K562 (cell line): ENCODE results near the gene TSPAN14. TPM values are rescaled to one million over a fixed set of nuclear protein-coding genes. Genes with fewer than 3 reads are reported as not detected.

Experiments used
- ARHGAP35 ChIP-seq: fragments of 450-650 bp; IDR thresholded peaks from 2 replicates; pipeline ENCODE4 v1.6.1; 2018; ENCODE audit not compliant: partially characterized antibody
- DEAF1 ChIP-seq: fragments of 450-650 bp; formaldehyde crosslinking; IDR thresholded peaks from 2 replicates; pipeline ENCODE4 v1.4.0; 2020; ENCODE audit warnings: mild to moderate bottlenecking, moderate library complexity
- ETV1 ChIP-seq: fragments of 450-650 bp; conservative IDR thresholded peaks from 2 replicates; pipeline ENCODE4 v1.6.1; 2016; ENCODE audit warnings: missing genetic modification characterization, control low read depth, low read depth, missing compliant biosample characterization
- FOSL1 ChIP-seq: fragments of 200-800 bp; sonication (Bioruptor generic); conservative IDR thresholded peaks from 2 replicates; pipeline ENCODE4 v1.6.1; 2016; ENCODE audit warnings: missing genetic modification characterization, missing compliant biosample characterization
- FOXA1 ChIP-seq: fragments of 450-650 bp; IDR thresholded peaks from 2 replicates; pipeline ENCODE4 v1.6.1; 2016; ENCODE audit warnings: mild to moderate bottlenecking, borderline replicate concordance
- FOXM1 ChIP-seq, 2 experiments: fragments of 450-650 bp in 1 of 2; sonication (generic) in 1 of 2; formaldehyde crosslinking in 1 of 2; IDR thresholded peaks; 2 replicates each; pipeline versions ENCODE4 v1.6.1 to v1.9.0; 2017 to 2022; ENCODE audit warnings: low read depth in 2 of 2, mild to moderate bottlenecking in 2 of 2, missing genetic modification reagents in 1 of 2, moderate library complexity in 1 of 2
- HEY1 ChIP-seq: fragments of 250-450 bp; sonication (Bioruptor Pico); IDR thresholded peaks from 2 replicates; pipeline ENCODE4 v1.5.0; 2020; ENCODE audit warnings: mild to moderate bottlenecking, moderate library complexity, borderline replicate concordance
- MTF1 ChIP-seq: fragments of 250-450 bp; sonication (Bioruptor Pico); IDR thresholded peaks from 2 replicates; pipeline ENCODE4 v1.9.0; 2021; ENCODE audit warnings: moderate library complexity, mild to moderate bottlenecking, inconsistent platforms, borderline replicate concordance
- MYC ChIP-seq, 2 experiments: fragments of 250-450 bp in 1 of 2; sonication (Bioruptor Pico) in 1 of 2; IDR thresholded peaks; 2 replicates each; pipeline versions ENCODE4 v1.5.1 to v1.6.1; 2012 to 2021; ENCODE audit warnings: low read depth in 2 of 2, borderline replicate concordance in 1 of 2, improper control_type of control experiment in 1 of 2, low read length in 1 of 2, mild to moderate bottlenecking in 1 of 2, moderate library complexity in 1 of 2
- REST ChIP-seq, 2 experiments: fragments of 450-650 bp; formaldehyde crosslinking in 1 of 2; IDR thresholded peaks; 2 replicates each; pipeline versions ENCODE4 v1.4.0 to v1.6.1; 2014 to 2020; ENCODE audit warnings: mild to moderate bottlenecking in 2 of 2, borderline replicate concordance in 1 of 2, low read depth in 1 of 2
- RFX5 ChIP-seq: IDR thresholded peaks from 2 replicates; pipeline ENCODE4 v1.6.1; 2011; ENCODE audit warnings: low read depth, mild to moderate bottlenecking, improper control_type of control experiment, low read length
- SFPQ ChIP-seq: fragments of 200-400 bp; formaldehyde crosslinking; IDR thresholded peaks from 2 replicates; pipeline ENCODE4 v1.6.1; 2017; ENCODE audit warnings: mild to moderate bottlenecking, low read depth, low read length, moderate library complexity
- STAT5B ChIP-seq: fragments of 250-450 bp; sonication (Bioruptor Pico); IDR thresholded peaks from 2 replicates; pipeline ENCODE4 v1.8.0; 2021; ENCODE audit warnings: mild to moderate bottlenecking, inconsistent platforms
- XRCC4 ChIP-seq: IDR thresholded peaks from one replicate; pipeline ENCODE4 v1.6.1; 2011; ENCODE audit not compliant: insufficient read depth, insufficient read length; ENCODE audit errors: extremely low read depth
- ZNF12 ChIP-seq: sonication (generic); formaldehyde crosslinking; IDR thresholded peaks from 2 replicates; pipeline ENCODE4 v1.4.0; 2020; ENCODE audit warnings: mild to moderate bottlenecking, missing genetic modification reagents
- polyA plus RNA-seq, 8 experiments: library from polyadenylated mRNA; depleted of rRNA in 4 of 8; stranded (reverse) in 5 of 8; unstranded in 3 of 8; fragments of >200 nt; fragmentation: Nextera tagmentation in 2 of 8; fragmentation: Illumina TruSeq in 1 of 8; extraction: Ambion mirVana in 2 of 8; extraction: Trizol in 1 of 8; gene quantifications; 2 replicates each; pipeline versions ENCODE4 v1.2.1 to v1.2.3, GENCODE V29; 2011 to 2014; ENCODE audit warnings: inconsistent platforms in 1 of 8, missing spikeins in 1 of 8
- total RNA-seq, 7 experiments: library from RNA; depleted of rRNA in 6 of 7; stranded (reverse); fragments of >200 nt in 6 of 7; fragmentation: Illumina TruSeq in 2 of 7; extraction: Trizol in 2 of 7; gene quantifications; 2 replicates each; pipeline versions ENCODE4 v1.2.1 to v1.2.3, GENCODE V29; 2011 to 2021; ENCODE audit warnings: low replicate concordance in 1 of 7

The TSPAN14 gene
- total and polyA plus RNA-seq, 9 of the 15 experiments (the other 6 are each of a cell fraction or from before 2014, with no cell fraction given) = 5.8 to 92.9 (median 23.3) TPM

GRCh38 chr10:80443531-80443974 lies 10.6 kb upstream of the TSPAN14 start (continued):
- TF ChIP-seq REST (IDR thresholded peaks at IDR 0.05; ENCODE audit: borderline replicate concordance) (peak; percentile 63), REST (CRISPR knock-in tag; IDR thresholded peaks at IDR 0.05; ENCODE audit: low read depth) (no peak), FOSL1 (peak; percentile 53; the same call in 1 of the 2 replicates), XRCC4 (no peak), DEAF1 (CRISPR knock-in tag) (peak; percentile 24; the same call in 1 of the 2 replicates), FOXM1 (IDR thresholded peaks at IDR 0.05; ENCODE audit: low read depth) (no peak), FOXM1 (CRISPR knock-in tag; IDR thresholded peaks at IDR 0.05; ENCODE audit: low read depth) (no peak), ARHGAP35 (no peak), STAT5B (no peak), RFX5 (no peak), MYC (IDR thresholded peaks at IDR 0.05; ENCODE audit: low read depth, low read length) (no peak), MYC (CRISPR knock-in tag; IDR thresholded peaks at IDR 0.05; ENCODE audit: borderline replicate concordance, low read depth) (no peak), FOXA1 (no peak), ETV1 (tag) (peak; percentile 28; the same call in 1 of the 2 replicates), HEY1 (CRISPR knock-in tag) (no peak), SFPQ (no peak), ZNF12 (CRISPR knock-in tag) (no peak), MTF1 (CRISPR knock-in tag) (no peak)
